ENCODE results near the gene KCNJ5. TPM values are rescaled to one million over a fixed set of nuclear protein-coding genes. Genes with fewer than 3 reads are reported as not detected.

The KCNJ5 gene
- total RNA-seq, 1 donor from 2014 or later, result 0.52 TPM

GRCh38 chr11:128909438-128910125 is 18.4 kb downstream of the KCNJ5 start:
- Histone ChIP-seq H3K27ac (ENCODE audit: low read depth, low read length) (peak overlapping the region; percentile 7), H3K4me3 (ENCODE audit: low read length in 3 of 3) (no peak overlapping the region), H3K9ac (ENCODE audit: low read depth in 1 of 3, low read length in 3 of 3) (no peak overlapping the region), H3K9me3 (ENCODE audit: control insufficient read depth in 3 of 3, low read length in 3 of 3) (no peaks in the 10 kb centered on the region), H3K27me3 (ENCODE audit: control insufficient read depth in 3 of 3, insufficient read depth in 3 of 3, low read length in 3 of 3) (peaks cover 14 to 43% (median 17%) of the 10 kb centered on the region in 3 donors), H3K4me1 (ENCODE audit: control insufficient read depth in 3 of 3, insufficient read depth in 3 of 3, low read length in 3 of 3) (peaks cover 4 to 5% (median 4%) of the 10 kb centered on the region in 3 donors), H3K36me3 (ENCODE audit: control insufficient read depth in 3 of 3, insufficient read depth in 3 of 3, low read length in 3 of 3) (no peaks in the 10 kb centered on the region)

DNA sequence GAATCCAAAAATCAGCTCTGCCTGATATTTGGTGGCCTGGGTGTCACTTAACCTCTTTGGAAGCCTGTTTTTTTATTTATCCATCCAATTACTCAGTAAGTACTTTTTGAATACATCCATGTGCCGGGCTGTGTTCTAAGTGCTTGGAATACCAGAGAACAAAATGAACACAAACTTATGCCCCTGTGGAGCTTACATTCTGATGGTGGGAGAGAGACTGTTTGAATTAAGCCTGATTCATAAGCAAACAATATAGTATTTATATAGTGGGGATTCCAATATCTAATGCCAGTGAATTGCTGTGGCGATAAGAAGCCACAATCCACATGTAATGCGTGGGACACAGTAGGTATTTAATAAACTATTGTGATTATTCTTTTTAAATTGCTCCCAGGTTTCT is 19.4 kb downstream of the KCNJ5 start:
- Histone ChIP-seq H3K36me3 (ENCODE audit: control insufficient read depth in 3 of 3, insufficient read depth in 3 of 3, low read length in 3 of 3) (no peaks in the 10 kb centered on the region), H3K27me3 (ENCODE audit: control insufficient read depth in 3 of 3, insufficient read depth in 3 of 3, low read length in 3 of 3) (peaks cover 13 to 43% (median 17%) of the 10 kb centered on the region in 3 donors), H3K4me3 (ENCODE audit: low read length in 3 of 3) (no peak overlapping the region), H3K9ac (ENCODE audit: low read depth in 1 of 3, low read length in 3 of 3) (no peak overlapping the region), H3K9me3 (ENCODE audit: control insufficient read depth in 3 of 3, low read length in 3 of 3) (no peaks in the 10 kb centered on the region), H3K27ac (ENCODE audit: low read depth, low read length) (no peak overlapping the region), H3K4me1 (ENCODE audit: control insufficient read depth in 3 of 3, insufficient read depth in 3 of 3, low read length in 3 of 3) (peaks cover 4 to 5% (median 4%) of the 10 kb centered on the region in 3 donors)

DNA sequence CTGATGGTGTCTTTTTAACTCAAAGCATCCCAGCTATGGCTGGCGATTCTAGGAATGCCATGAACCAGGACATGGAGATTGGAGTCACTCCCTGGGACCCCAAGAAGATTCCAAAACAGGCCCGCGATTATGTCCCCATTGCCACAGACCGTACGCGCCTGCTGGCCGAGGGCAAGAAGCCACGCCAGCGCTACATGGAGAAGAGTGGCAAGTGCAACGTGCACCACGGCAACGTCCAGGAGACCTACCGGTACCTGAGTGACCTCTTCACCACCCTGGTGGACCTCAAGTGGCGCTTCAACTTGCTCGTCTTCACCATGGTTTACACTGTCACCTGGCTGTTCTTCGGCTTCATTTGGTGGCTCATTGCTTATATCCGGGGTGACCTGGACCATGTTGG is 20.1 kb downstream of the KCNJ5 start:
- Histone ChIP-seq H3K4me1 (ENCODE audit: control insufficient read depth in 3 of 3, insufficient read depth in 3 of 3, low read length in 3 of 3) (peaks cover 2 to 4% (median 2%) of the 10 kb centered on the region in 3 donors), H3K36me3 (ENCODE audit: control insufficient read depth in 3 of 3, insufficient read depth in 3 of 3, low read length in 3 of 3) (no peaks in the 10 kb centered on the region), H3K4me3 (ENCODE audit: low read length in 3 of 3) (no peak overlapping the region), H3K27me3 (ENCODE audit: control insufficient read depth in 3 of 3, insufficient read depth in 3 of 3, low read length in 3 of 3) (peaks cover 11 to 40% (median 13%) of the 10 kb centered on the region in 3 donors), H3K9me3 (ENCODE audit: control insufficient read depth in 3 of 3, low read length in 3 of 3) (no peaks in the 10 kb centered on the region), H3K27ac (ENCODE audit: low read depth, low read length) (no peak overlapping the region), H3K9ac (ENCODE audit: low read depth in 1 of 3, low read length in 3 of 3) (no peak overlapping the region)

GRCh38 chr11:128911701-128912100 is 20.5 kb downstream of the KCNJ5 start:
- H3K9ac ChIP-seq (ENCODE audit: low read depth in 1 of 3, low read length in 3 of 3), result no peak overlapping the region
- no peaks in the 10 kb centered on the region for H3K36me3 ChIP-seq (ENCODE audit: control insufficient read depth in 3 of 3, insufficient read depth in 3 of 3, low read length in 3 of 3)
- H3K27me3 ChIP-seq (ENCODE audit: control insufficient read depth in 3 of 3, insufficient read depth in 3 of 3, low read length in 3 of 3), result peaks cover 6 to 35% (median 8%) of the 10 kb centered on the region in 3 donors
- no peaks in the 10 kb centered on the region for H3K9me3 ChIP-seq (ENCODE audit: control insufficient read depth in 3 of 3, low read length in 3 of 3)
- H3K4me3 ChIP-seq (ENCODE audit: low read length in 3 of 3), result no peak overlapping the region
- H3K27ac ChIP-seq (ENCODE audit: low read depth, low read length), result no peak overlapping the region
- H3K4me1 ChIP-seq (ENCODE audit: control insufficient read depth in 3 of 3, insufficient read depth in 3 of 3, low read length in 3 of 3), result peaks cover 0 to 4% (median 2%) of the 10 kb centered on the region in 3 donors

GRCh38 chr11:128913806-128914205 is 22.6 kb downstream of the KCNJ5 start:
- Histone ChIP-seq H3K4me3 (ENCODE audit: low read length in 3 of 3) (no peak overlapping the region), H3K27me3 (ENCODE audit: control insufficient read depth in 3 of 3, insufficient read depth in 3 of 3, low read length in 3 of 3) (peaks cover 0 to 20% (median 5%) of the 10 kb centered on the region in 3 donors), H3K4me1 (ENCODE audit: control insufficient read depth in 3 of 3, insufficient read depth in 3 of 3, low read length in 3 of 3) (peaks cover 0 to 2% (median 0%) of the 10 kb centered on the region in 3 donors), H3K9ac (ENCODE audit: low read depth in 1 of 3, low read length in 3 of 3) (no peak overlapping the region), H3K9me3 (ENCODE audit: control insufficient read depth in 3 of 3, low read length in 3 of 3) (no peaks in the 10 kb centered on the region), H3K27ac (ENCODE audit: low read depth, low read length) (no peak overlapping the region), H3K36me3 (ENCODE audit: control insufficient read depth in 3 of 3, insufficient read depth in 3 of 3, low read length in 3 of 3) (no peaks in the 10 kb centered on the region)

GRCh38 chr11:128914216-128915148 is 23.3 kb downstream of the KCNJ5 start:
- Histone ChIP-seq H3K9me3 (ENCODE audit: control insufficient read depth in 3 of 3, low read length in 3 of 3) (no peaks in the 10 kb centered on the region), H3K27ac (ENCODE audit: low read depth, low read length) (no peak overlapping the region), H3K9ac (ENCODE audit: low read depth in 1 of 3, low read length in 3 of 3) (no peak overlapping the region), H3K4me1 (ENCODE audit: control insufficient read depth in 3 of 3, insufficient read depth in 3 of 3, low read length in 3 of 3) (no peaks in the 10 kb centered on the region), H3K4me3 (ENCODE audit: low read length in 3 of 3) (no peak overlapping the region), H3K36me3 (ENCODE audit: control insufficient read depth in 3 of 3, insufficient read depth in 3 of 3, low read length in 3 of 3) (no peaks in the 10 kb centered on the region), H3K27me3 (ENCODE audit: control insufficient read depth in 3 of 3, insufficient read depth in 3 of 3, low read length in 3 of 3) (peaks cover 0 to 15% (median 8%) of the 10 kb centered on the region in 3 donors)

GRCh38 chr11:128915149-128915521 is 24.0 kb downstream of the KCNJ5 start:
- H3K9ac ChIP-seq (ENCODE audit: low read depth in 1 of 3, low read length in 3 of 3), result no peak overlapping the region
- H3K27ac ChIP-seq (ENCODE audit: low read depth, low read length), result no peak overlapping the region
- H3K4me1 ChIP-seq (ENCODE audit: control insufficient read depth in 3 of 3, insufficient read depth in 3 of 3, low read length in 3 of 3), result no peaks in the 10 kb centered on the region
- H3K4me3 ChIP-seq (ENCODE audit: low read length in 3 of 3), result no peak overlapping the region
- H3K27me3 ChIP-seq (ENCODE audit: control insufficient read depth in 3 of 3, insufficient read depth in 3 of 3, low read length in 3 of 3), result peaks cover 0 to 11% (median 8%) of the 10 kb centered on the region in 3 donors
- H3K36me3 ChIP-seq (ENCODE audit: control insufficient read depth in 3 of 3, insufficient read depth in 3 of 3, low read length in 3 of 3), result no peaks in the 10 kb centered on the region
- no peaks in the 10 kb centered on the region for H3K9me3 ChIP-seq (ENCODE audit: control insufficient read depth in 3 of 3, low read length in 3 of 3)

DNA sequence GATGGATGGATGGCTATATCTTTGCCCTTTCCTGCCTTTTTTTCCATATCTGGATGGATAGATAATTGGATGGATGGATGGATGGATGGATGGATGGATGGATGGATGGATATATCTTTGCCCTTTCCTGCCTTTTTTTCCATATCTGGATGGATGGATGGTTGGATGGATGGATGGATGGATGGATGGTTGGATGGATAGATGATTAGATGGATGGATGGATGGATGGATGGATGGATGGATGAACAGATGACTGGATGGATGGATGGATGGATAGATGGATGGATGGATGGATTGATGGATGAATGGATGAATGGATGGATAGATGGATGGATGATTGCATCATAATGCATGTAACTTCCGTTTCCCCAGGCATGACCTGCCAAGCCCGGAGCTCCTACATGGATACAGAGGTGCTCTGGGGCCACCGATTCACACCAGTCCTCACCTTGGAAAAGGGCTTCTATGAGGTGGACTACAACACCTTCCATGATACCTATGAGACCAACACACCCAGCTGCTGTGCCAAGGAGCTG is 24.9 kb downstream of the KCNJ5 start:
- no peaks in the 10 kb centered on the region for H3K4me1 ChIP-seq (ENCODE audit: control insufficient read depth in 3 of 3, insufficient read depth in 3 of 3, low read length in 3 of 3)
- no peak overlapping the region for H3K9ac ChIP-seq (ENCODE audit: low read depth in 1 of 3, low read length in 3 of 3)
- no peak overlapping the region for H3K4me3 ChIP-seq (ENCODE audit: low read length in 3 of 3)
- H3K27me3 ChIP-seq (ENCODE audit: control insufficient read depth in 3 of 3, insufficient read depth in 3 of 3, low read length in 3 of 3), result peaks cover 0 to 11% (median 8%) of the 10 kb centered on the region in 3 donors
- no peaks in the 10 kb centered on the region for H3K36me3 ChIP-seq (ENCODE audit: control insufficient read depth in 3 of 3, insufficient read depth in 3 of 3, low read length in 3 of 3)
- H3K27ac ChIP-seq (ENCODE audit: low read depth, low read length), result no peak overlapping the region
- no peaks in the 10 kb centered on the region for H3K9me3 ChIP-seq (ENCODE audit: control insufficient read depth in 3 of 3, low read length in 3 of 3)

GRCh38 chr11:128916681-128917080 is 25.5 kb downstream of the KCNJ5 start:
- Histone ChIP-seq H3K36me3 (ENCODE audit: control insufficient read depth in 3 of 3, insufficient read depth in 3 of 3, low read length in 3 of 3) (no peaks in the 10 kb centered on the region), H3K4me1 (ENCODE audit: control insufficient read depth in 3 of 3, insufficient read depth in 3 of 3, low read length in 3 of 3) (no peaks in the 10 kb centered on the region), H3K9ac (ENCODE audit: low read depth in 1 of 3, low read length in 3 of 3) (no peak overlapping the region)

More at GRCh38 chr11:128916681-128917080, 25.5 kb downstream of the KCNJ5 start:
- Histone ChIP-seq H3K9me3 (ENCODE audit: control insufficient read depth in 3 of 3, low read length in 3 of 3) (no peaks in the 10 kb centered on the region), H3K27ac (ENCODE audit: low read depth, low read length) (no peak overlapping the region), H3K27me3 (ENCODE audit: control insufficient read depth in 3 of 3, insufficient read depth in 3 of 3, low read length in 3 of 3) (peaks cover 0 to 8% (median 5%) of the 10 kb centered on the region in 3 donors), H3K4me3 (ENCODE audit: low read length in 3 of 3) (no peak overlapping the region)
